SK-N-SH treated with all-trans-retinoic acid at 6 μM for 48 hours (cell line): ENCODE data around the gene BAIAP2L1.
"Not testable (repeated sequence)": the region's sequence is repeated elsewhere in the genome, so short reads cannot be mapped to it uniquely, and the experiment has no call there.

Source experiments
- ATAC-seq: fragments of 200-7000 bp; cut with Tn5 transposase; 3 replicates; pipeline ENCODE4 v1.9.1; 2020; ENCODE audit warnings: mild to moderate bottlenecking, moderate library complexity
- ARNTL ChIP-seq: fragments of 450-650 bp; formaldehyde crosslinking; IDR thresholded peaks from 2 replicates; pipeline ENCODE4 v1.5.0; 2020; ENCODE audit warnings: low read depth, mild to moderate bottlenecking, moderate library complexity, borderline replicate concordance
- BACH2 ChIP-seq: fragments of 250-450 bp; sonication (Bioruptor Pico); IDR thresholded peaks from 2 replicates; pipeline ENCODE4 v1.9.0; 2021; ENCODE audit warnings: mild to moderate bottlenecking, borderline replicate concordance
- CREB5 ChIP-seq: fragments of 250-450 bp; sonication (Bioruptor Pico); IDR thresholded peaks from 2 replicates; pipeline ENCODE4 v1.5.1; 2020; ENCODE audit warnings: low read depth, mild to moderate bottlenecking, moderate library complexity
- CSDC2 ChIP-seq: fragments of 250-450 bp; sonication (Bioruptor Pico); IDR thresholded peaks from 2 replicates; pipeline ENCODE4 v1.5.0; 2020; ENCODE audit warnings: mild to moderate bottlenecking, moderate library complexity
- CSRNP3 ChIP-seq: fragments of 250-450 bp; sonication (Bioruptor Pico); IDR thresholded peaks from 2 replicates; pipeline ENCODE4 v1.5.1; 2021; ENCODE audit warnings: mild to moderate bottlenecking, moderate library complexity
- ESRRG ChIP-seq: fragments of 250-450 bp; sonication (Bioruptor Pico); IDR thresholded peaks from 2 replicates; pipeline ENCODE4 v1.6.1; 2021; ENCODE audit warnings: mild to moderate bottlenecking
- ISL1 ChIP-seq: fragments of 250-450 bp; sonication (Bioruptor Pico); IDR thresholded peaks from 2 replicates; pipeline ENCODE4 v2.1.2; 2022; ENCODE audit warnings: mild to moderate bottlenecking, moderate library complexity
- OSR1 ChIP-seq: fragments of 250-450 bp; sonication (Bioruptor Pico); IDR thresholded peaks from 2 replicates; pipeline ENCODE4 v1.8.0; 2022; ENCODE audit warnings: moderate library complexity, mild to moderate bottlenecking, inconsistent platforms
- POU6F1 ChIP-seq: fragments of 250-450 bp; sonication (Bioruptor Pico); IDR thresholded peaks from 2 replicates; pipeline ENCODE4 v1.8.0; 2021; ENCODE audit warnings: low read depth, mild to moderate bottlenecking, moderate library complexity, borderline replicate concordance
- PPARA ChIP-seq: fragments of 250-450 bp; sonication (Bioruptor Pico); IDR thresholded peaks from 2 replicates; pipeline ENCODE4 v1.5.0; 2020; ENCODE audit warnings: mild to moderate bottlenecking, borderline replicate concordance
- SNAI2 ChIP-seq: fragments of 250-450 bp; sonication (Bioruptor Pico); IDR thresholded peaks from 2 replicates; pipeline ENCODE4 v1.5.0; 2020; ENCODE audit warnings: mild to moderate bottlenecking, moderate library complexity
- TCF4 ChIP-seq: fragments of 250-450 bp; sonication (Bioruptor Pico); IDR thresholded peaks from 2 replicates; pipeline ENCODE4 v1.8.0; 2021; ENCODE audit warnings: mild to moderate bottlenecking, moderate library complexity, borderline replicate concordance
- TOX ChIP-seq: fragments of 250-450 bp; sonication (Bioruptor Pico); IDR thresholded peaks from 2 replicates; pipeline ENCODE4 v1.8.0; 2021; ENCODE audit warnings: mild to moderate bottlenecking, moderate library complexity, borderline replicate concordance
- TSHZ2 ChIP-seq: fragments of 250-450 bp; sonication (Bioruptor Pico); IDR thresholded peaks from 2 replicates; pipeline ENCODE4 v1.5.0; 2020; ENCODE audit warnings: mild to moderate bottlenecking, moderate library complexity
- ZC3H10 ChIP-seq: fragments of 250-450 bp; sonication (Bioruptor Pico); IDR thresholded peaks from 2 replicates; pipeline ENCODE4 v1.5.1; 2021; ENCODE audit warnings: mild to moderate bottlenecking, moderate library complexity
- ZFP3 ChIP-seq: fragments of 250-450 bp; sonication (Bioruptor Pico); IDR thresholded peaks from 2 replicates; pipeline ENCODE4 v1.5.0; 2020; ENCODE audit warnings: mild to moderate bottlenecking, moderate library complexity
- ZFP30 ChIP-seq: fragments of 450-650 bp; formaldehyde crosslinking; IDR thresholded peaks from 2 replicates; pipeline ENCODE4 v1.5.0; 2022; ENCODE audit warnings: mild to moderate bottlenecking, moderate library complexity
- ZNF565 ChIP-seq: fragments of 450-650 bp; formaldehyde crosslinking; conservative IDR thresholded peaks from 2 replicates; pipeline ENCODE4 v1.5.0; 2020; ENCODE audit warnings: low read depth, mild to moderate bottlenecking, moderate library complexity
- ZNF70 ChIP-seq: fragments of 450-650 bp; formaldehyde crosslinking; IDR thresholded peaks from 2 replicates; pipeline ENCODE4 v1.5.0; 2020; ENCODE audit warnings: mild to moderate bottlenecking, moderate library complexity
- ZNF8 ChIP-seq: fragments of 450-650 bp; formaldehyde crosslinking; IDR thresholded peaks from 2 replicates; pipeline ENCODE4 v1.5.0; 2020; ENCODE audit warnings: mild to moderate bottlenecking, moderate library complexity

BAIAP2L1 gene

GRCh38 chr7:98409843-98410242, 9.0 kb upstream of the BAIAP2L1 start:
- TF ChIP-seq ZNF565 (CRISPR knock-in tag), result no peak
- TF ChIP-seq CSRNP3 (CRISPR knock-in tag), result no peak
- no peak for TF ChIP-seq BACH2
- no peak for TF ChIP-seq ZNF8
- TF ChIP-seq ZFP3, result no peak
- no peak for TF ChIP-seq TCF4 (CRISPR knock-in tag)
- TF ChIP-seq ZC3H10 (CRISPR knock-in tag), result no peak
- no peak for TF ChIP-seq OSR1 (CRISPR knock-in tag)
- TF ChIP-seq ARNTL (CRISPR knock-in tag), result no peak
- no peak for TF ChIP-seq ESRRG (CRISPR knock-in tag)
- no peak for TF ChIP-seq ISL1
- no peak for TF ChIP-seq TOX (CRISPR knock-in tag)
- TF ChIP-seq POU6F1, result no peak
- no peak for TF ChIP-seq CREB5
- no peak for TF ChIP-seq ZFP30 (CRISPR knock-in tag)
- no peak for TF ChIP-seq ZNF70 (CRISPR knock-in tag)
- ATAC-seq, result no peak

- ATAC-seq, result not testable (repeated sequence)
These were observed 7.3 kb upstream of the BAIAP2L1 start for GRCh38 chr7:98408146-98408545.

GRCh38 chr7:98406827-98407226, 5.9 kb upstream of the BAIAP2L1 start:
- ATAC-seq, result no peak
- TF ChIP-seq CREB5 (no peak), ARNTL (CRISPR knock-in tag) (no peak), POU6F1 (no peak), BACH2 (no peak), ZC3H10 (CRISPR knock-in tag) (no peak), ZFP30 (CRISPR knock-in tag) (no peak), TSHZ2 (CRISPR knock-in tag) (no peak), ZNF8 (no peak), ESRRG (CRISPR knock-in tag) (no peak)
- TF ChIP-seq, all 23 proteins: peak for 0

GRCh38 chr7:98404840-98405239, 4.0 kb upstream of the BAIAP2L1 start:
- ATAC-seq, result no peak
- TF ChIP-seq ESRRG (CRISPR knock-in tag) (no peak), PPARA (CRISPR knock-in tag) (no peak), ARNTL (CRISPR knock-in tag) (no peak), ZNF70 (CRISPR knock-in tag) (no peak), TOX (CRISPR knock-in tag) (no peak), SNAI2 (no peak), TCF4 (CRISPR knock-in tag) (no peak), ZNF565 (CRISPR knock-in tag) (no peak), CSDC2 (no peak), CSRNP3 (CRISPR knock-in tag) (no peak), TSHZ2 (CRISPR knock-in tag) (no peak), ZNF8 (no peak), OSR1 (CRISPR knock-in tag) (no peak)
